Ascending aorta (tissue), 2 donors: ENCODE data around the gene ADIPOR1. TPM values are rescaled to one million over a fixed set of nuclear protein-coding genes. Genes with fewer than 3 reads are reported as not detected.

Experiments
- DNase-seq, 2 donors: peaks; one replicate each; pipeline ENCODE4 v3.0.0-alpha.2; 2019; ENCODE audit warnings: low spot score in 2 of 2
- H3K27ac ChIP-seq, 2 donors: fragments of 200-600 bp; sonication (generic); one replicate each; pipeline ENCODE4 v1.5.1; 2016 to 2017; ENCODE audit warnings: mild to moderate bottlenecking in 1 of 2
- H3K27me3 ChIP-seq: fragments of 200-600 bp; sonication (generic); one replicate; pipeline ENCODE4 v1.5.1; 2017
- H3K36me3 ChIP-seq, 2 donors: fragments of 200-600 bp; sonication (generic); one replicate each; pipeline ENCODE4 v1.5.1; 2016
- H3K4me1 ChIP-seq, 2 donors: fragments of 200-600 bp; sonication (generic); one replicate each; pipeline ENCODE4 v1.5.1; 2016 to 2017; ENCODE audit warnings: mild to moderate bottlenecking in 1 of 2
- H3K4me3 ChIP-seq, 2 donors: fragments of 200-600 bp; sonication (generic); one replicate each; pipeline ENCODE4 v1.5.1; 2016 to 2017; ENCODE audit warnings: mild to moderate bottlenecking in 1 of 2
- H3K9me3 ChIP-seq, 2 donors: fragments of 200-600 bp; sonication (generic); one replicate each; pipeline ENCODE4 v1.5.1; 2016
- intact Hi-C: fragments of 100-400 bp; cut with DNase I; formaldehyde crosslinking; loops from one replicate; pipeline ENCODE4 v1.15.1; 2023
- total RNA-seq: library from RNA; depleted of rRNA; stranded (reverse); fragments of >200 nt; gene quantifications from one replicate; pipeline ENCODE4 v1.1.0, GENCODE V29; 2016
- TF ChIP-seq, protein P1 (sequence below), 3 experiments: fragments of 200-600 bp in 2 of 3; fragments of 450-650 bp in 1 of 3; sonication (generic) in 2 of 3; IDR thresholded peaks; one replicate each; pipeline ENCODE4 v1.5.1; 2016 to 2019; ENCODE audit warnings: antibody characterized with exemption in 3 of 3, mild to moderate bottlenecking in 1 of 3, moderate library complexity in 1 of 3

ADIPOR1 gene
- total RNA-seq, 1 donor from 2014 or later, result 67.9 TPM

DNA sequence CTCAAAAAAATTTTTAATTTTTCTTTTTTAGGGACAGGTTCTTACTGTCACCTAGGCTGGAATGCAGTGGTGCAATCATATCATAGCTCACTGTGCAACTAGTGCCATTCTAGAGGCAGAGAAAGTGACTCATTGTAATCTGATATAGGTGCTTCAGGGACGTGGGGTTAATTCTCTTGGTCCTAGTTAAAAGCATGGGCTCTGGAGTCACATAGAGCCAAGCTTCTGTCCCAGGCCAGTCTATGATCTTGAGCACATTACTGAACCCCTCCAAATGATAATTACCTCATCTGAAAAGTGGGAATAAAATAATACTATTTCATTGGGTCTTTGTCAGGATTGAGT lies 1.1 kb upstream of the ADIPOR1 start:
- peaks cover 13 to 30% of the 10 kb centered on the region in 2 donors for H3K36me3 ChIP-seq
- H3K4me1 ChIP-seq, result peaks cover 3 to 19% of the 10 kb centered on the region in 2 donors
- DNase-seq, result no peak
- no peaks in the 10 kb centered on the region for H3K27me3 ChIP-seq
- H3K4me3 ChIP-seq, result no peak overlapping the region
- no peaks in the 10 kb centered on the region for H3K9me3 ChIP-seq
- no peak overlapping the region for H3K27ac ChIP-seq
- TF ChIP-seq, protein P1, sequence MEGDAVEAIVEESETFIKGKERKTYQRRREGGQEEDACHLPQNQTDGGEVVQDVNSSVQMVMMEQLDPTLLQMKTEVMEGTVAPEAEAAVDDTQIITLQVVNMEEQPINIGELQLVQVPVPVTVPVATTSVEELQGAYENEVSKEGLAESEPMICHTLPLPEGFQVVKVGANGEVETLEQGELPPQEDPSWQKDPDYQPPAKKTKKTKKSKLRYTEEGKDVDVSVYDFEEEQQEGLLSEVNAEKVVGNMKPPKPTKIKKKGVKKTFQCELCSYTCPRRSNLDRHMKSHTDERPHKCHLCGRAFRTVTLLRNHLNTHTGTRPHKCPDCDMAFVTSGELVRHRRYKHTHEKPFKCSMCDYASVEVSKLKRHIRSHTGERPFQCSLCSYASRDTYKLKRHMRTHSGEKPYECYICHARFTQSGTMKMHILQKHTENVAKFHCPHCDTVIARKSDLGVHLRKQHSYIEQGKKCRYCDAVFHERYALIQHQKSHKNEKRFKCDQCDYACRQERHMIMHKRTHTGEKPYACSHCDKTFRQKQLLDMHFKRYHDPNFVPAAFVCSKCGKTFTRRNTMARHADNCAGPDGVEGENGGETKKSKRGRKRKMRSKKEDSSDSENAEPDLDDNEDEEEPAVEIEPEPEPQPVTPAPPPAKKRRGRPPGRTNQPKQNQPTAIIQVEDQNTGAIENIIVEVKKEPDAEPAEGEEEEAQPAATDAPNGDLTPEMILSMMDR (IDR thresholded peaks at IDR 0.05), result no peak
- intact Hi-C loops, result loop anchor here (2.0 kb wide), 2 partner anchors 48 to 148 kb away; partner anchors contain the start of genes PCAT6 and TMEM183A

DNA sequence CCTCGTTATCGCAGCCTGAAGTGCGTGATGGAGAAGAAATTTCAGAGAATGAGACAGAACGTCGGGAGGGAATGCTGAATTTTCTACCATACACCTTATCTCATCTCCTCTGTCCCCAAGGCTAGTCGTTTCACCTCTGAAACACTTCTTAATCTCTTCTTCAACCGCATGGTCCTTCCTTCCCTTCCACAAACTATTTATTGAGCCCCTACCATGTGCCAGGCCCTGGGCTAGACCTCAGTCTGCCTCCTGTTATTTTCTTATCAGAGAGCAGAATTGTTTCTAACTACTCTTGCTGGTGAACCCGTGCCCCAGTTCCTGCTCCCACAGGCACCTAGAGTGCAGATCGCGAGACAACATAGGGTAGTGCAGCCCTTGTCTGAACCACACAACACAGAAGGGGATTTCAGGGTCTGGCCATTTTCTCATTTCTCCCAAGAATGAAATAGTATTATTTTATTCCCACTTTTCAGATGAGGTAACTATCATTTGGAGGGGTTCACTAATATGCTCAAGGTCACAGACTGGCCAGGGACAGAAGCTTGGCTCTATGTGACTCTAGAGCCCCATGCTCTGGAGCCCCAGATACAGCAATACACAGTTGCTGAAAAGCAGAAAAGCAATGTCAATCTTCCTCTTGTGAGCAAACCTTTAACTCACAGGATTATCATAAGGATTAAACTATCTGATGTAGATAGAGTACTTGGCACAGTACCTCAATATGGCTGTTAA lies 598 bp upstream of the ADIPOR1 start:
- TF ChIP-seq, protein P1 (IDR thresholded peaks at IDR 0.05), result no peak
- Histone ChIP-seq H3K27ac (peak overlapping the region; percentile 95 to 96), H3K4me1 (peaks cover 3 to 19% of the 10 kb centered on the region in 2 donors), H3K4me3 (peak overlapping the region; percentile 80 to 94), H3K36me3 (peaks cover 13 to 24% of the 10 kb centered on the region in 2 donors), H3K27me3 (no peaks in the 10 kb centered on the region), H3K9me3 (no peaks in the 10 kb centered on the region)
- DNase-seq, result no peak
- intact Hi-C loops, result loop anchor here (1.0 to 2.0 kb wide), 4 partner anchors 9 to 148 kb away; partner anchors contain the start of genes CYB5R1, KLHL12, PCAT6 and TMEM183A

DNA sequence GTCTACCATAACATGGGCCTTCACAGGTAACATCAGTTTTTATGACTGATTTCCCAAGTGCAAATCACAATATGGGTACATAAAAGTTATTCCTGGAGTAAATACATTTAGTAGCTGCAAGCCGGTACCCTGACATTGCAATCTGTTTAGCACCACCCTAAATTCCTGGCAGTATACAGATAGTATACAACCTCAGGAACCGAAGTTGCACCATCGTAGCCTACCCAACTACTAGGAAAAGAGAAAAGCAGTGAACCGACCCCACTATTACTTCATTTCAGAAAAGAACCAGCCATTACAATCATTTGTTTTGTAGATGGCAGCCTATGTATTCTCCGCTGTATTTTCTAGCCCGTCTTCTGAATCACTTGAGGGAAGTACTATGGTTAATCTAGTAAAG lies 1.1 kb downstream of the ADIPOR1 start:
- intact Hi-C loops, result loop anchor here (2.0 kb wide), 1 partner anchor 68 kb away; the partner anchor contains the start of gene RABIF
- Histone ChIP-seq H3K4me3 (peak overlapping the region; percentile 80 to 94), H3K4me1 (peaks cover 3 to 21% of the 10 kb centered on the region in 2 donors), H3K36me3 (peaks cover 0 to 7% of the 10 kb centered on the region in 2 donors), H3K27me3 (no peaks in the 10 kb centered on the region), H3K27ac (peak overlapping the region; percentile 95 to 96), H3K9me3 (no peaks in the 10 kb centered on the region)
- no peak for DNase-seq
- TF ChIP-seq, protein P1 (IDR thresholded peaks at IDR 0.05), result no peak

DNA sequence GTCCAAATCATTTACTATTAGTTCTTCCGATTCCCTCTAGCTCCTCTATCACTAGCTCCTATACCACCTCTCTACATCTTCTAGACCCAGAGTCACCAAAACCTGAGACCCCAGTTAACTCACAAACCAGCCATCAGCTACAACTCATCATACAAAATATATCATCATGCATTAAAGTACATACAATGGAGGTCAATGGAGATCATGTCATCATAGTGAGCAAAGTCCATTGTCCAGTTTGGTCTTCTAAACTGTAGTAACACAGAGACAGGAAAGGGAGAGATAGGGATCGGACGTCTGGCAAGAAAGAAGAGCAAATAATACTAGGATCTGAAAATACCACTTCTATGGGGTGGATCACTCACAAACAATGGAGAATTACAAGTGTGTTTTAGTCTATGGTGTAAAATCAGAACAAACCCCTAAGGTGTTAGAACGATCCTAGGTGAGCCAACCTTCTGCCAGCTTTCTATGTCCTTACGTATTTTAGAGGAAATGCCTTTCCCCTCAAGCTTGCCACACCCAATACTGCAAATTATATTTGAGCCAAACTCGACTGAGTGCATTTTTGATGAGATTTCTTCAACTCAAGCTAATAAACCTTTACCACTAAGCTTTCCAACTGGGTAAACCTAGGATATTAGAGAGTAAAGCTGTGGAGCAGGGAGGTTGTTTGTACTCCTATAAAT lies 3.9 kb downstream of the ADIPOR1 start:
- Histone ChIP-seq H3K27me3 (no peaks in the 10 kb centered on the region), H3K27ac (no peak overlapping the region), H3K9me3 (no peaks in the 10 kb centered on the region), H3K36me3 (peaks cover 16% of the 10 kb centered on the region in 2 donors), H3K4me1 (peaks cover 3 to 21% of the 10 kb centered on the region in 2 donors), H3K4me3 (no peak overlapping the region)
- TF ChIP-seq, protein P1 (IDR thresholded peaks at IDR 0.05), result no peak
- intact Hi-C loops, result no loop called here
- no peak for DNase-seq

DNA sequence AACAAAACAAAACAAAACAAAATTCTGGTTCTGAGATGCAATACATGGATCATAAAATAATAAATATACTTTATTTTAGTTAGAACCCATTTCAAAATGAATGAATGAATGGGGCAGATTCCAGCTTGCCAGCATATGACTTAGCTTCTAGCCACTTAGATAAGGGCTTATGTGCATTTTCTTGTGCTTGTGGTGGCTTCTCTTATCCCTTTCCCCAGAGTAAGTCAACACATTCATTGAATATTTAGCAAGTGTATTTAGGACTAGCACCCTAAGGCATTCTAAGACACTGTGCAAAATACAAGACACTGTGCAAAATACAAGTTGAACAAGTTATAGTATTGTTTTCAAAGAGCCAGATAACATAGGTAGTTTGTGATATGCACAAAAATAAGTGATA lies 4.7 kb downstream of the ADIPOR1 start:
- intact Hi-C loops, result no loop called here
- Histone ChIP-seq H3K27me3 (no peaks in the 10 kb centered on the region), H3K36me3 (peaks cover 24% of the 10 kb centered on the region in 2 donors), H3K4me3 (no peak overlapping the region), H3K27ac (peak overlapping the region in 1 of 2 donors; percentile 32), H3K4me1 (peaks cover 3 to 16% of the 10 kb centered on the region in 2 donors), H3K9me3 (no peaks in the 10 kb centered on the region)
- TF ChIP-seq, protein P1 (IDR thresholded peaks at IDR 0.05), result no peak
- DNase-seq, result no peak
